NCI-H2081 (cell line): ENCODE results near the gene SAT2.

ENCODE experiments used
- DNase-seq, 2 experiments: peaks; one replicate each; lab custom pipeline; 2025; lab: John Stamatoyannopoulos, UW

Gene SAT2

DNA sequence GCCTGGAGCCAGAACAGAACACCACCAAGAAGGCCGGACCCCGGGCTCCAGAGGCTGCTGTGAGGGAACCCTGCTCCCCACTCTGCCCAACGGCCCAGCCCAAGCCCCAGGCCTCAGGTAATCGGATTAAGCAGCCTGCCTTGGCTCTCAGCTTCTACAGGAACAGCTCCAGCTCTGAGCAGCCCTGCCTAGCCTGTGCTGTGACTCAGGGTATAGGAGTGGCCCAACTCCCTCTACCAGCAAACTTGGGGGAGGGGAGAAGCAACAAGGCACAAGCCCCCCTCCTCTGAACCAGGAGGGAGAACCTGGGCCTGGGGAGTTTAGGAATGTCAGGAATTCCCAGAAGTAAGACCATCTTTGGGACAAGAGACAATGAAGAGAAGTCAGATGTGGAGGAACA, 36.9 kb downstream of the SAT2 start:
- no peak for DNase-seq

DNA sequence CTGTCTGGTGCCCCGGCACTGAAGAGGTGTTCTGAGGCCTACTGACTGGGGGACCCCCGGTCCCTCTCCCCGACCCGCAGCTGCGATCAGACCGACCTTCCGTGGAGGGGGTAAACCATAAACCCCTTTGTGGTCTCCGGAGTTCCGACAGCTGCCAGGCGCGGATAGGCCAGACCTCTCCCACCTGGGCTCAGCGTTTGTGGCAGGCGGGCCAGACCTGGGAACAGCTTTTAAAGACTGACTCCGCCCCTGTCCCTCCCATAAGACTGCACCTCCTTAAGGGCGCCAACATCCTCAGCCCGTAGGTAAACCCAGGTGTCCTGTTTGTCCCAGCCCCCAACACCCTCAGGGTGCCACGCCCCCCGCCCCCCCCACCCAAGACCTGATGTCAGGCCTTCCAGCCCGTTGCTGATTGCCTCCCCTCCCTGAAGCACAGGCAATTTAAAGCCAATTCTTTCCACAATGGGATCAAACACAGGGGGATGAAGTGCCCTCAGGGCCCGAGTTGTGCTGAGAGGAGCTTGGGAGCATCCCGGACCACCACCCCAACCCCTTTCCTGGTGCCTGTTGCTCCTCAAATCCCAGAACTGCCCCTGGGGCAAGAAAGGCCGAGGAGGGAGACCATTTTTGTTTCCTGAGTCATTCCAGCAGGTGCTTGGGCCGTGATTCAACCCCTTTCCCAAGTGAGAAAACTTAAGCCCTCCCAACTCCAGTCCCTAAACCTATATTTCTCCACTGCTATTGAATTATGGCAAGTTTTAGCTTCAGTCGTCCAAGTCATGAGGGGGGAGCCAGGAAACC, 37.5 kb downstream of the SAT2 start, which contains the start of gene SOX15:
Gene SOX15, minus strand, starts transcription at position 204 of the 801 bp plus-strand sequence. CDS start 418 bp downstream, outside the sequence.
- DNase-seq, result no peak

DNA sequence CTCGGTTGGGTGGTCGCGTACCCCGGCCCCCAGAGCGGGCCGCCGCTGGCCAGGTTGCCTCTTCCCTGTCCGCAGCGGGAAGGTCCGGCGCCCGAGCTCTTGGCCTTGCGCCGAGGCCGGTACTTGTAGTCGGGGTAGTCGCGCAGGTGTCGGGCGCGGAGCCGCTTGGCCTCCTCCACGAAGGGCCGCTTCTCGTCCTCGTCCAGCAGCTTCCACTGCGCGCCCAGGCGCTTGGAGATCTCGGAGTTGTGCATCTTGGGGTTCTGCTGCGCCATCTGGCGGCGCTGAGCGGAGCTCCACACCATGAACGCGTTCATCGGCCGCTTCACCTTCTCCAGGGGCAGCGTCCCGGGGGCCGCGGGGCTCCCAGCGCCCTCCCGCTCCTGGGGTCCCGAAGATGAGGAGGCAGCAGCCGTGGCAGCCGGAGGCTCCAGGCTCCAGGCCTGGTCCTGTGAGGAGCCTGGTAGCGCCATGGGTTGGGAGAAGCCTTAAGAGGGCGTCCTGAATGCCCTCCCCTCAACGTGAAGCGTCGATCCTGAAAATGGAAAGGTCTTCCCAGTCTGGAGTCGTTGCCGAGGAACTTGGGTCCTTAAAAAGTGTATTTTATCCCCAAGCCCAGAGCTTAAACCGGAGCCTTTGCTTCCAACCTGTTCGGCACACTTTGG, 38.3 kb downstream of the SAT2 start:
- no peak for DNase-seq

- DNase-seq, result no peak
These were observed 38.9 kb downstream of the SAT2 start for GRCh38 chr17:7588553-7589203.

DNA sequence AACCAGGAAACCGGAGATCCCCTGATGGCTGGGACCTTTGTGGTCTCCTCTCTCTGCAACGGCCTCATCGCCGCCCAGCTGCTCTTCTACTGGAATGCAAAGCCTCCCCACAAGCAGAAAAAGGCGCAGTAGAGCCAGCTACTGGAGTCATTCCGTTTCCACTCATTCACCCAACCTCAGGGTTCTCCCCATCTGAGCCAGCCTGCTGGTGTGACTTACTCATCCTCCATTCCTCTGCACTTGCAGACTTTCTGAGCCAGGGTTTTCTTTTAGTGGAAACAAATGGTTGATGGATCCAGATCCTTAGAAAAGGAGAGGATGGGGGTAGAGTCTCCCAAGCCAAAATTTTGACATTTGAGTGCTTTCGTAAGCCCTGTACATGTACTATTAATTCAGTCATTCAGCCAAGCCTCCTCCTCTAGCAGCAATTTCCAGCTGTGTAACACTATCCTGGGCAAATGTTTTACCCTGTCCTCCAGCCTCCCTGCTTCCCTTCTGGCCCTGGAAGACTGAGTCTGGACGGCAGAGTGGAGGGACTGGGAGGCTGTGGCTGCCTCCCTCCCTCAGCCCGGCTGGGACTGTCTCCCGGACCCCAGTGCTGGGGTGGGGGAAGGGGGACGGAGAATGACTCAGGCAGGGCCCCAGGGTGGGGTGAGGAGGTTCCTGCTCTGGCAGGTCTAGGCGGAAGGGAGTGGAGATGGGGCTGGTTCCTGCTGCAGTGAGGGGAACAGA, 40.0 kb downstream of the SAT2 start:
- no peak for DNase-seq

DNA sequence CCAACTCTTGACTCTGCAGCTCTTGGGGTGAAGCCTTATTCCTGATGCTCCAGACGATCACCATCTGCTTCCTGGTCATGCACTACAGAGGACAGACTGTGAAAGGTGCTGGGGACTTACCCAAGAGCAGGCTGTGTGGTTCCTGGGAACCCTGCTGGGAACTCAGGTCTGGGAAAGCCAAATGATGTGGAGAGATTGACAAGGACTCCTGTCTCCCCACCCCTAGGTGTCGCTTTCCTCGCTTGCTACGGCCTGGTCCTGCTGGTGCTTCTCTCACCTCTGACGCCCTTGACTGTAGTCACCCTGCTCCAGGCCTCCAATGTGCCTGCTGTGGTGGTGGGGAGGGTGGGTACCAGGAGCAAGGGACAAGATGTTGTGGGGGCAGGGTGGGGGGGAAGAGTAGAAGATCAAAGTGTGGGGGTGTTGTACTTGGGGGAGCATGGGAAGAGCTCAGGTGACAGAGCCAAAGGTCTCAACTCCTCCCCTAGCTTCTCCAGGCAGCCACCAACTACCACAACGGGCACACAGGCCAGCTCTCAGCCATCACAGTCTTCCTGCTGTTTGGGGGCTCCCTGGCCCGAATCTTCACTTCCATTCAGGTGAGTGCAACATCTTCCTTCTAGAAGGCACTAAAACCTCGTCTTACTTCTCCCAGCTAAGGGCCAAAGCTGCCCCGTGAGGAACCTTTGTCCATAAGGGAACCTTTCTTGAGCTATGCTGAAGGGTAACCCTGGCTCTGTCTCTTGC, 40.8 kb downstream of the SAT2 start:
- DNase-seq, result no peak

DNA sequence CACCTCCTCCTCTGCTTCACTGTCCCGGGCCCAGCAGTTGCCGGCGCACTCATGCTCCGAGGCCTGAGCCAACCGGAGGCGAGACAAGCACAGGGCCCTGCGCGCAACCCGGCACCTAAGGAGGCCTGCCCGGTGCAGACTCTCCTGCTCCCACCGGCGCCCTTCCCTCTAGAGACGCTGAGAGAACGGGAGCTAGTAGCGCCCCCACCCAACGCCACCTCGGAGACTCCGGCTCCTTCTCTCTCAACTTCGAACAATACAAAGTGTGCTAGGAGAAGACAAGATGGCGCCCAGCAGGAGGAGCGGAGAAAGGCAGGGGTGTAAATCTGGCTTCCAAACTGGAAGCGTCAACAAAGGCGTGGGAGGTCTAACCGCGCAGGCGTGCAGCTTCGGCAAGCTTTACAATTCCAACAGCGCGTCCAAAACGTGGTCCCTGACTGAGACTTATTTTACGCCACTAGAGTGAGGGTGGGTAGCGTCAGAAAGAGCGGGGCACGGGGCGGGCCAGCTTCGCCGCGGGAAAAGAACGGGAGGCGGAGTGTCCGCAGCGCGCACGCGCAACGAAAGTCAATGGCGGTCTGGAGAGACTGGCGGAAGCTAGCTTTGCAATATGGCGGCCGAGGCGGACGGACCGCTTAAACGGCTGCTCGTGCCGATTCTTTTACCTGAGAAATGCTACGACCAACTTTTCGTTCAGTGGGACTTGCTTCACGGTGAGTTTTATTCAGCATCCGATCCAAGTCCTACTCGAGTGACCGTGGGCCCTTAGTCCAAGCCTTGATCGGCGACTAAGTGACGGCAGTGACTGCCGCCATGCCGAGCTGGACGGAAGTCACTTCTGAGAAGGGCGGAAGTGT, 44.1 kb downstream of the SAT2 start, which contains the start of gene MPDU1:
Gene MPDU1, plus strand, starts transcription at position 600 of the 857 bp plus-strand sequence. Its CDS starts 11 bp downstream, at position 611.
- DNase-seq, result peak; percentile 91 to 95

DNA sequence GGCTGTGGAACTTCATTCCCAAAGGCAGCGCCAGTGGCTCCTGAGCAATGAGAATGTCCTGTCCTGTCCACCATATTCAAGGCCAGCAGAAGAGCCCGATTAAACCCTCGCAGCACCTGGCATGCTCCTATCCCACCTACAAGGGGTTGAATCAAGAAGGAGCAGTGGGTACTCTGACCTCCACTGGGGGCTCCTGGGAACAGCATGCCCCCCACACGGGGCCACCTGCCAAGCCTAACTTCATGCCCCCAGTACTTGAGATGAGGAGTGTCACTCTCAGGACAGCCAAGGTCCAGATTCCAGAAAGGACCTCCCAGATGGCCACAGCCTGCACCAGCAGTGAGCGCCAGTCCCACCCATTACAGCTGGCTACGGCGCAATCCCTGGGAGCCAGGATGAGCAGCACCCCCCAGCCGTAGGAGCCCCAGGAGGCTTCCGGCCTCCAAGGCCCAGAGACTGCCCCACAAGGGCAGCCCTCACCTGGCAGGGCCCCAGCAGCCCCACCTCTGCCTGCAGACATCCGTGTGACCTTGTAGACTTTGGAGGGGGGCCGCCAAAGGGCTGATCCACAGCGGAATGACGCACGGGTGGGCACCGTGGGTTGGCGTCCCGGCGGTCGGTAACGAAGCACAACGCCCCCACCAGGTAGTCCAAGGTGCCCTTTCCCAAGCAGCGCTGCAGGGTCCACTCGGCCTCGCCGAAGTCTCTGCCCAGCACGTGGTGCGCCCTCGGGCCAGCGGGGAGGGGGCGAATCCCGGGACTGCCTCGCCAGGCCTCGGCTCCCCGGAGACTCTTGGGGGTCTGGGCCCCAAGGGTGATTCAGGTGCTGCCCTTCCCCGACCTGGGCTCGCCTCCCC, 45.0 kb downstream of the SAT2 start:
- no peak for DNase-seq

GRCh38 chr17:7580604-7581575, 46.7 kb downstream of the SAT2 start:
- DNase-seq, result no peak

DNA sequence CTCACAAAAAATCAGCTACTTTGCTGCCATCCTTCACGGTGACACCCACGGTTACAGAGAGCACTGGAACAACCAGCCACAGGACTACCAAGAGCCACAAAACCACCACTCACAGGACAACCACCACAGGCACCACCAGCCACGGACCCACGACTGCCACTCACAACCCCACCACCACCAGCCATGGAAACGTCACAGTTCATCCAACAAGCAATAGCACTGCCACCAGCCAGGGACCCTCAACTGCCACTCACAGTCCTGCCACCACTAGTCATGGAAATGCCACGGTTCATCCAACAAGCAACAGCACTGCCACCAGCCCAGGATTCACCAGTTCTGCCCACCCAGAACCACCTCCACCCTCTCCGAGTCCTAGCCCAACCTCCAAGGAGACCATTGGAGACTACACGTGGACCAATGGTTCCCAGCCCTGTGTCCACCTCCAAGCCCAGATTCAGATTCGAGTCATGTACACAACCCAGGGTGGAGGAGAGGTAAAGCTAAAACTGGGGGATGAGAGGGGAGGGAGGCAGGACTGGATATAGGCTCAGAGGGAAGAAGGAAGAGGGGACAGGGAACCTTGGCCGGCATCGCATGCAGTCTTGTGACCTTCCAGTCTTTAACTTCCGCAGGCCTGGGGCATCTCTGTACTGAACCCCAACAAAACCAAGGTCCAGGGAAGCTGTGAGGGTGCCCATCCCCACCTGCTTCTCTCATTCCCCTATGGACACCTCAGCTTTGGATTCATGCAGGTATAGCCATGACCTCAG, 47.6 kb downstream of the SAT2 start:
- DNase-seq, result peak in 1 of 2 experiments; percentile 38

GRCh38 chr17:7579001-7579833, 48.4 kb downstream of the SAT2 start, which contains the start of gene CD68:
CD68 (plus strand) TSS chr17:7579638; CDS start chr17:7579678, 40 bp downstream.
- DNase-seq, result peak in 1 of 2 experiments; percentile 38

- DNase-seq, result no peak
These were observed 50.1 kb downstream of the SAT2 start for GRCh38 chr17:7577327-7578199.

DNA sequence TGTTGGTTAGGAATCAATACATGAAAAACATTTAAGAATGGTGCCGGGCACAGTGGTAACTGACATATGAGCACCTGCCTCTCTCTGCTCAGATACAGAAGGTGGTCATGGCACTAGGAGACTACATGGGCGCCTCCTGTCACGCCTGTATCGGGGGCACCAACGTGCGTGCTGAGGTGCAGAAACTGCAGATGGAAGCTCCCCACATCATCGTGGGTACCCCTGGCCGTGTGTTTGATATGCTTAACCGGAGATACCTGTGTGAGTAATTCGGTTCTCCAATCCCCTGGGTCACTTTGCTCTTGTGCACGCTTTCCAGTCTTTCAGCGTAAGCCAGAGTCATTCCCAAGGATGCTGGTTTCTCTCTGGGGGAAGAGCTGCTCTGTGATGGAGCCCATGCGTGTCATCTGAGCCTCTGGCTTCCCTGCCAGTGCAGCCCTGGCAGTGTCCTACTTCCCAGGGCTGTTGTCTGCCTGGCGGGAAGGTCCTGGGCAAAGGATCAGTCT, 51.1 kb downstream of the SAT2 start:
- DNase-seq, result no peak
